HG02642 (cell line): ENCODE measurements around the gene LYPD4.

Experiments
- ATAC-seq: cut with Tn5 transposase; IDR thresholded peaks from one replicate; pipeline ENCODE4 v1.9.1; 2021; ENCODE audit warnings: mild to moderate bottlenecking; ENCODE audit not compliant: unreplicated experiment, poor library complexity

Gene LYPD4

GRCh38 chr19:41853768-41854167 lies 9.3 kb upstream of the LYPD4 start:
- ATAC-seq: no peak

- ATAC-seq: no peak
Measured at GRCh38 chr19:41853344-41853743, 8.9 kb upstream of the LYPD4 start.

GRCh38 chr19:41851456-41851855 lies 7.0 kb upstream of the LYPD4 start:
- no peak for ATAC-seq

GRCh38 chr19:41850381-41850780 lies 5.9 kb upstream of the LYPD4 start:
- no peak for ATAC-seq

DNA sequence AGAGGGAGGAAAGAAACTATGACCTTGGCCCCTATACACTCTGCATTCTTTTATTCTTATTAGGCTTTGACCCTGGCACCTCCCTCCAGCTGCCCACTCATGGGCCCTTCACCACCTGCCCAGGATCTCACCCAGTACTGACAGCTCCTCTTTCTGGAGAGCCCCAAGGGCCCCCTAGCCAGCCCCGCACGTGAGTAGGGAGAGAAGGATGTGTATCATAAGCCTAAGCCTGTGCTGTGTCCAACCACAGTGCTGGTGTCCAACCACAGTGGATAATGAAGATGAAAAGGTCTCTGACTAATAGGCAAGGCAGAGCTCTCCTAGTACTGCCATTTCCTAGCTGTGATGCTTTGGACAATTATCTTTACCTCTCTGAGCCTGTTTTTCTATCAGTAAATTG lies 4.6 kb upstream of the LYPD4 start:
- no peak for ATAC-seq

DNA sequence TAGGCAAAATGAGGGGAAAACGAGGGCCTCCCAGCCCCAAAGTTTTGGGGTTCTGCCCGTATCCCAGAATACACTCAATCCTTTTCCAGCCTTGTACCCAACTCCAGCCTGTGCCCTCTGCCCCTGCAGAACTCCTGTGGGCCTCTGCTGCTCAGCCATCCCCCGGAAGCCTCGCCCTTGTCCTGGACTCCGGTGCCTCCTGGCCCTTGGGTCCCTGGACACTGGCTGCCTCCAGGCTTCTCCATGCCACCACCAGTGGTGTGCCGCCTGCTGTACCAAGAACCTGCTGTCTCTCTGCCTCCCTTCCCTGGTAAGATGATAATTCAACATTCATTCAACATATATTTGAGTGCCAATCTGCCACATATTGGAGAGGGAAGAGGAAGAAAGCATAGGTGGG lies 4.2 kb upstream of the LYPD4 start:
- ATAC-seq: no peak

DNA sequence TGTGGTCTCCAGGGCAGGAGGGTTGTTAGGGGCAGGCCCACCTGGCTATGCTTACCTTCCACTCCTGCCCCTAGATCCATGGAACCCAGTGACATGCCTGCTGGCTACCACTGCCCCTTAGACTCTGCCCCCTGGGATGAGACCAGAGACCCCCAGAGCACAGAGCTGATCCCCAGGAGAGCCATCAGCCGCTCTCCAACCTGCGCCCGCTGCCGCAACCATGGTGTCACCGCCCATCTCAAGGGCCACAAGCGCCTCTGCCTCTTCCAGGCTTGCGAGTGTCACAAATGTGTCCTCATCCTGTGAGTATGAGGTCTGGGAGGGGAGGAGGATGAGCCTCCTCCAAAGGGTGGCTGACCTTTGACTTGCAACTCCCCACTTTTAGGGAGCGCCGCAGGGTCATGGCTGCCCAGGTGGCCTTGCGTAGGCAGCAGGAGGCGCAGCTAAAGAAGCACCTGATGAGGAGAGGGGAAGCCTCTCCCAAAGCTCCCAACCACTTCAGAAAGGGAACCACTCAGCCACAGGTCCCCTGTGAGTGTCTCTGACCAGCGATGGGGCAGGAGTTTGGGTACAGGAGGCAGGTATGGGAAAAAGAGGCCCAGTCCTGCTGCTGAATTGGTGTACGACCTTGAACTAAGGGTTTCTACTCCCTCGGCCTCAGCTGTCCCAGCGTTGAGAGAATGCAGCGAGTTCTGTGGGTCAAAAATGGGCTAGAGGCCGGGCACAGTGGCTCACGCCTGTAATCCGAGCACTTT lies 3.0 kb upstream of the LYPD4 start:
- no peak for ATAC-seq

DNA sequence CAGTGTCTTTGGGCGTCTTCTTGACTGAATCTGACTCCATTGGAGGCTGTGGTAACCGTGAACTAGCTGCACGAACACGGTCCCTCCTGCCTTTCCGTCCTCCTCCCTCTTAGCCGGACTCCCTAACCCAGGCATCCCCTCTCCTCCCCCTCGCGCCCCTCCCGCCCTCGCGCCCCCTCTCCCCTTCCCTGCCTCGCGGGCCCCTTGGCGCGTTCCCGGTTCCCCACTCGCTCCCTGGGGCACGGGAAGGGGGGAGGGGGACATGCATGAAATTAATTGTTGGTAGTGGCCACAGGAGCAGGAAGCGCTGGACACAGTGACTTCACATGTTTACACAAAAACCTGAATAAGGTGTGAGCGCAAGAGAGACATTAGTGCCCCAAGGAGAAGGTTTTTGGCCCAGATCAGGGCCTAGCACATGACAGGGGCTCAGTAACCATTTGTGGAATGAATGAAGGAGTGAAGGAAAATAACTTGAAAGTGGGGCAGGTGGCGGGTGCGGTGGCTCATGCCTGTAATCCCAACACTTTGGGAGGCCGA lies 638 bp upstream of the LYPD4 start:
- ATAC-seq: no peak

DNA sequence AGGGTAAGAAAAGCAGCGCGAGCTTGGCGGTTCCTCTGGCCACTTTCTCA lies 343 bp upstream of the LYPD4 start, which contains the start of gene DMRTC2:
TSS of gene DMRTC2 (plus strand) at position 42 of the 50 bp plus-strand sequence. CDS start 2,387 bp downstream, outside the sequence.
- no peak for ATAC-seq

GRCh38 chr19:41843371-41843770 lies 1.1 kb downstream of the LYPD4 start:
- no peak for ATAC-seq

DNA sequence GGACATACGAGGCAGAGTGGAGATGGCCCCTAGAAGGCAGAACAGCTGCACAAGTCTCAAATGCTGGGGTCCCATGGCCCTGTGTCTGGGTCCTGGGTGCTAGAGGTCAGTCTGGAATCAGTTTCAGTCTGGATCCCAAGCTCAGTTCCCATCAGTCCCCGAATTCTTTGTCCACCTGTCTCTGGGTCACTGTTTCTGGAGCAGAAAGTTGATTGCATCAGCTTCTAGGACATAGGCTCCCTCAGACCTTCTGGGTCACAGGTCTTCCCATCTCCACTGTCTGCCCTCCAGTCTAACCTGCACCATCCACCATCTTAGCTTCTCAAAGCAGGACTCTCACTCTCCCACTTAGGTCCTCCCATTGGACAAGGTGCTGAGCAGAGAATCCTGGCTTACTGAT lies 5.3 kb downstream of the LYPD4 start:
- no peak for ATAC-seq

DNA sequence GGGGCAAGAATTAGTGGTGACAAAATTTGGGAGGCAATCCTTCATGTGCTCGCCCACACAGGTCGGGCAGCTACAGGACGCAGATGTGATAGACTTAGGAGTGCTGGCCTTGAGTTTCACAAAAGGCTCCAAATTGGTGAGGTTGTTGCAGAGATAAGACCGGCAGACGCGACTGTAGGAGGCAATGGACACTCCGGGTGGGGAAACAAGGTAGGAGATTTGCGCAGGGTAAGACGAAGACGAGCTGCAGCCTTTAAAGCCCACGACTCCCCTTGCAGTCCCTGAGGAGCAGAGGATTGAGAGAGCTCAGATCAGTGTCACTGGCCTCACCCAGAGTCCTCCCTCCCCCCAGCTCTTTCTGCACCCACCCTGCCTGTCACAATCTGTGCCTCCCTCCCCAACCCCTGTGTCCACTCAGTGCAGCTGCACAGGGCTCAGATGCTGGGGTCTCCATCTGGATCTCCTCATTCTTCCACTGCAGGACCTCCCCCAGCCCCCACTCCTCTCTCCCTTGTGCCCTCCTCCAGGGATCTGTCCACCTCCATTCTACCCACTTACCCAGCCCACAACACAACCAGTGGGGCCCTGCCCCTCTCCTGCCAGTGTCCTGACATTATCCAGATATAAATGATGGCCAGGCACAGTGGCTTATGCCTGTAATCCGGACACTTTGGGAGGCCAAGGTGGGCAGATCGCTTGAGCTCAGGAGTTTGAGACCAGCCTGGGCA lies 6.3 kb downstream of the LYPD4 start:
- no peak for ATAC-seq

DNA sequence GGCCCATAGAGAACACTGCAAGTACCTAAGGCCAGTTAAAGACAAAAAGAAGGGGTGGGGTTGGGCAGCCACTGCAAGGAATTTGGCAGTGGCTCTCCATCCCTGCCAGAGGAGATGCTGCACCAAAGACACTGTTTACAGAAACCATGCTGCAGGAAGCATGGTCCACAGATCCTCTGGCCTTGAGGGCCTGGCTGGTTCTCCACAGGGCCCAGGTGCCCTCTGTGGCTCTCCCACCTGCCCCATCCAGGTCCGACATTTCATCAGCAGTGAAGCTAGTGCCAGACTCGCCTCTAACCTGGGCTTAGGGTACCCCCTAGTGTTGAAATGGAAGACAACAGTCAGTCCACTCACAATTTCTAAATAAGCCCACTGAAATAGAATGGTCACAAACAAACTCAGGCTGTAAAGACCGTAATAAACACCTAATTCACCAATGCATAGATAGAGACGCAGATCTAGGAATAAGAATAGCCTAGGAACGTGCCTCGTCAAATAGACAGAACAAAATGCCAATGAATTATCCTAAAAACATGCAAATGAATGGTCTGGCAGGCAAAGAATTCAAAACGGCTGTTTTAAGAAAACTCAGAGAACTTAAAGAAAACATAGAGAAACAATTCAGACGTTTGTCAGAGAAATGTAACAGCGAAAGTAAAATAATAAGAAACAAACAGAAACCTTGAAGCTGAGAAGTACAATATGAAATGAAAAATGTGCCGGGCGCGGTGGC lies 23.3 kb downstream of the LYPD4 start:
- no peak for ATAC-seq

DNA sequence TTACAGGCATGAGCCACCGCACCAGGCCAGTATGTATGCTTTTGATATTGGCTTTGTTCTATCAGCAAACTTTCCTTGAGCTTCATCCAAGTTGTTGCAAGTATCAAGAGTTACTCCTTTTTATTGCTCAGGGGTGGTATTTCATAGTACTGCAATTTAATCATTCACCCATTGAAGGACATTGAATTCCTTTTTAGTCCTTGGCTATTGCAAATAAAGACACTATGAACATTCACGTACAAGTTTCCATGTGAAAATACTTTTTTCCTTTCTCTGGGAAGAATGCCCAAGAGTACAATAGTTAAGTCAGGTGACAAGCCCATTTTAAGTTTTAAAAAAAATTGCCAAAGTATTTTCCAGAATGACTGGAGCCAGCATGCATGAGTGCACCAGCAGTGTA lies 27.7 kb downstream of the LYPD4 start:
- ATAC-seq: no peak

GRCh38 chr19:41815301-41815700 lies 29.2 kb downstream of the LYPD4 start:
- no peak for ATAC-seq

- ATAC-seq: no peak
Measured at GRCh38 chr19:41813911-41814310, 30.6 kb downstream of the LYPD4 start.

- no peak for ATAC-seq
Measured at GRCh38 chr19:41811981-41812380, 32.5 kb downstream of the LYPD4 start.

DNA sequence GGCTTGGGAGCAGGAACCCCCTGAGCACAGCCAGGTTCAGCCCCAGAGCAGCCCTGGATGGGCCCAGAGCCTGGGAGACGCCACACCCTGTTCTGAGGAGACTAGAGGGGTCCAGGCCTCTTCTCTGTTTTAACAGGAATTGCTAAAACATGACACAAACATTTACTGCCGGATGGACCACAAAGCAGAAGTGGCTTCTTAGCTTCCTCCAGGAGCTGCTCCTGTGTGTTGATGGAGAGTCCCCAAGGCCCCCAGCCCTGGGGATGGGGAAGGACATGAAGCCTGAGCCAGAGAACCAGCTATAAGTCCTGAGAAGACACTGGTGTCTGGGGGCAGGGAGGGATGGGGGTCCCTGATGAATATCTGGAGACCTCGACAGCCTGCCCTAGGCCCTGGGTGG lies 33.4 kb downstream of the LYPD4 start:
- ATAC-seq: no peak

GRCh38 chr19:41810301-41810700 lies 34.2 kb downstream of the LYPD4 start:
- no peak for ATAC-seq

DNA sequence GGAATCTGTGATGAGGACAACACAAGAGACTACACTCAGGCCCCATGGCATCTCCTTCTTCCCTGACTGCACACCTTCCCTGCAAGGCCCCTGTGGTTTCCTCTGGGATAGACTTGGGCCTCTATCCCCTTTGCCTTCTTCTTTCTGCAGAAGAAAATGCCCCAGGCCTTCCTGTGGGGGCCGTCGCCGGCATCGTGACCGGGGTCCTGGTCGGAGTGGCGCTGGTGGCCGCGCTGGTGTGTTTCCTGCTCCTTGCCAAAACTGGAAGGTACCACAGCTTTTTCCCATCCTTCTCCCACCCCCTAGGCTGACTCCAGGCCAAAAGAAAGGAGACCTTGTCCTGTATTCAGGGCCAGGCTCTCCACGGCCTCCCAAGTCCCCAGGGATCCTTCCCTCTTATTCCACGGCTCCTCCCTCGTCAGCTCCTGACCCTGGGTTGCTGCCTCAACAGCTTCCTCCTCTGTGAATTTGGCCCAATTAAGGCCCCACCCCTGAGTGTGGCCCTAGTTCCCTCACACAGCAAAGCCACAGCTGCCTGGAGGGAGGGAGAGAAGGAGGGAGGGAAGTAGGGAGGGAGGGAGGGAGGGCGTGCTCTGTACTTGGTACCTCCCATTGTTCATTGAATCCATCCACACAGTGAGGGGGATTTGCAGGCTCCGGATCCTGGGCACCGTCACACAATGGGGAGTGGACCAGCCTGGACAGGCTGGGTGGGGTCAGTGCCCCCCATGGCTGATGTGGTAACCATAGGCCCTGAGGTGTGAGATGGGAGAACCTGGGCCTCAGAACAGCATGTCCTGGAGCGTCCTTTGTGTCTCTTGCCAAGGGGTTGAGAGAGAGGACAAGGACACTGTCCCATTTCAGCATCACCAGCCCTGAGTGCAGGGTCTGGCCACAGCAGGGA lies 35.6 kb downstream of the LYPD4 start:
- no peak for ATAC-seq

- no peak for ATAC-seq
Measured at GRCh38 chr19:41807176-41807575, 37.3 kb downstream of the LYPD4 start.
